GM12878 (cell line): ENCODE results near the gene PRODH. TPM values are rescaled to one million over a fixed set of nuclear protein-coding genes. Genes with fewer than 3 reads are reported as not detected.
"Not testable (repeated sequence)": the region's sequence is repeated elsewhere in the genome, so short reads cannot be mapped to it uniquely, and the experiment has no call there.

Source experiments
- ATAC-seq: fragments of 200-7000 bp; cut with Tn5 transposase; 3 replicates; pipeline ENCODE4 v1.9.1; 2020; ENCODE audit warnings: mild to moderate bottlenecking, moderate library complexity
- BruUV-seq: library from RNA; stranded (reverse); fragments of 400-500 nt; replicated peaks from 2 replicates; lab custom pipeline; 2021; lab: Mats Ljungman, UMichigan
- CTCF ChIA-PET: fragments of 300-600 bp; sonication (Branson Sonifier 250); formaldehyde crosslinking; extraction: SDS; loops from one replicate; lab custom pipeline; 2021; ENCODE audit warnings: inconsistent platforms; lab: Yijun Ruan, JAX
- POLR2A ChIA-PET: fragments of 350-600 bp; formaldehyde crosslinking; extraction: SDS; loops from one replicate; lab custom pipeline; 2021; ENCODE audit warnings: inconsistent platforms; lab: Charles Lee
- RAD21 ChIA-PET: fragments of 300-600 bp; sonication (Branson Sonifier 250); formaldehyde crosslinking; loops from one replicate; lab custom pipeline; 2023; ENCODE audit warnings: antibody characterized with exemption; ENCODE audit not compliant: unreplicated experiment; lab: Charles Lee
- SMC1A ChIA-PET: fragments of 300-600 bp; sonication (Branson Sonifier 250); formaldehyde crosslinking; loops from one replicate; lab custom pipeline; 2023; ENCODE audit not compliant: unreplicated experiment, uncharacterized antibody; lab: Charles Lee
- DNase-seq: peaks from one replicate; pipeline ENCODE4 v3.0.0-alpha.2; 2011; ENCODE audit warnings: low read depth, low spot score
- FAIRE-seq: peaks from 3 replicates; lab custom pipeline; 2011; peaks lifted over from hg19 to GRCh38; lab: Jason Lieb, UNC
- H2AFZ ChIP-seq: 2 replicates; pipeline ENCODE4 v1.6.0; 2011; ENCODE audit warnings: low read depth, low read length, control low read depth; ENCODE audit not compliant: control insufficient read depth
- H3K27ac ChIP-seq: 2 replicates; pipeline ENCODE4 v1.5.1; 2011; ENCODE audit warnings: control low read depth; ENCODE audit not compliant: control insufficient read depth, insufficient read depth
- H3K27me3 ChIP-seq, 2 experiments: replicated peaks in 1 of 2; 2 replicates each; pipeline versions ENCODE4 v1.6.0 to v1.6.1; 2011; ENCODE audit warnings: low read length in 1 of 2; ENCODE audit not compliant: control insufficient read depth in 2 of 2, insufficient read depth in 2 of 2
- H3K36me3 ChIP-seq, 2 experiments: 2 replicates each; pipeline ENCODE4 v1.5.1; 2011; ENCODE audit warnings: low read length in 1 of 2; ENCODE audit not compliant: control insufficient read depth in 2 of 2, insufficient read depth in 2 of 2
- H3K4me1 ChIP-seq: 2 replicates; pipeline ENCODE4 v1.6.1; 2011; ENCODE audit warnings: mild to moderate bottlenecking, low read length, moderate library complexity, mixed read lengths; ENCODE audit not compliant: control insufficient read depth, insufficient read depth
- H3K4me2 ChIP-seq: 2 replicates; pipeline ENCODE4 v1.6.0; 2011; ENCODE audit warnings: control low read depth; ENCODE audit not compliant: control insufficient read depth, insufficient read depth
- H3K4me3 ChIP-seq: fragments of 200-600 bp; sonication (generic); 2 replicates; pipeline ENCODE4 v1.5.1; 2016
- H3K79me2 ChIP-seq: 2 replicates; pipeline ENCODE4 v1.6.0; 2011; ENCODE audit warnings: low read length; ENCODE audit not compliant: control insufficient read depth, insufficient read depth
- H3K9ac ChIP-seq: 2 replicates; pipeline ENCODE4 v1.8.0; 2011; ENCODE audit warnings: low read length, control low read depth, mixed read lengths; ENCODE audit not compliant: control insufficient read depth, insufficient read depth
- H3K9me3 ChIP-seq: replicated peaks from 3 replicates; pipeline ENCODE4 v1.5.1; 2011; ENCODE audit warnings: mild to moderate bottlenecking, low read length; ENCODE audit not compliant: control insufficient read depth, insufficient read depth
- H4K20me1 ChIP-seq: 2 replicates; pipeline ENCODE4 v1.6.0; 2011; ENCODE audit not compliant: control insufficient read depth, insufficient read depth
- BRCA1 ChIP-seq: IDR thresholded peaks from 2 replicates; pipeline ENCODE4 v1.6.1; 2011; ENCODE audit warnings: low read depth, low read length, improper control_type of control experiment
- CUX1 ChIP-seq: IDR thresholded peaks from 2 replicates; pipeline ENCODE4 v1.6.1; 2012; ENCODE audit warnings: improper control_type of control experiment, low read depth, low read length; ENCODE audit not compliant: insufficient replicate concordance
- FOXK2 ChIP-seq: fragments of 450-650 bp; IDR thresholded peaks from 2 replicates; pipeline ENCODE4 v1.6.1; 2017; ENCODE audit warnings: mild to moderate bottlenecking, moderate library complexity
- NRF1 ChIP-seq: conservative IDR thresholded peaks from 2 replicates; pipeline ENCODE4 v1.6.1; 2011; ENCODE audit warnings: mild to moderate bottlenecking, low read depth, low read length, improper control_type of control experiment
- POLR2AphosphoS2 ChIP-seq: IDR thresholded peaks from 2 replicates; pipeline ENCODE4 v1.6.1; 2011; ENCODE audit warnings: low read depth, mild to moderate bottlenecking, low read length, improper control_type of control experiment, moderate library complexity
- RCOR1 ChIP-seq: conservative IDR thresholded peaks from 2 replicates; pipeline ENCODE4 v1.6.1; 2012; ENCODE audit warnings: low read depth, low read length, improper control_type of control experiment
- SRF ChIP-seq, 2 experiments: IDR thresholded peaks; 2 replicates each; pipeline ENCODE4 v1.6.1; 2011; ENCODE audit warnings: low read depth in 2 of 2, low read length in 2 of 2, mild to moderate bottlenecking in 1 of 2, moderate library complexity in 1 of 2
- USF2 ChIP-seq: IDR thresholded peaks from 2 replicates; pipeline ENCODE4 v1.6.1; 2011; ENCODE audit warnings: low read depth, low read length, improper control_type of control experiment, borderline replicate concordance
- ZNF592 ChIP-seq: fragments of 450-650 bp; IDR thresholded peaks from 2 replicates; pipeline ENCODE4 v1.6.1; 2017; ENCODE audit warnings: mild to moderate bottlenecking, moderate library complexity
- WGBS: methylation state at CpG from one replicate; pipeline ENCODE4 v1.1.6; 2016; ENCODE audit warnings: low lambda C conversion rate; ENCODE audit not compliant: insufficient replicate concordance, insufficient coverage; ENCODE audit errors: missing lambda C conversion rate; 5-methylcytosine and 5-hydroxymethylcytosine counted together
- in situ Hi-C: fragments of 300-500 bp; cut with MboI; formaldehyde crosslinking; loops from 9 replicates; pipeline ENCODE4 v1.14.3; 2018; ENCODE audit warnings: mixed read lengths
- intact Hi-C: fragments of 100-400 bp; cut with micrococcal nuclease; formaldehyde crosslinking; loops from one replicate; pipeline ENCODE4 v1.14.2; 2022; ENCODE audit not compliant: unreplicated experiment
- polyA plus RNA-seq, 11 experiments: library from polyadenylated mRNA; depleted of rRNA in 4 of 11; unstranded in 6 of 11; stranded (reverse) in 5 of 11; fragments of >200 nt; fragmentation: Nextera tagmentation in 4 of 11; fragmentation: Illumina TruSeq in 1 of 11; extraction: Ambion mirVana in 4 of 11; extraction: Trizol in 1 of 11; gene quantifications; 1 replicate in 1 of 11; 2 replicates in 10 of 11; pipeline versions ENCODE4 v1.2.1 to v1.2.3, GENCODE V29; 2011 to 2016; ENCODE audit warnings: inconsistent platforms in 2 of 11, missing spikeins in 2 of 11, low read depth in 1 of 11
- total RNA-seq, 4 experiments: library from RNA; depleted of rRNA in 3 of 4; stranded (reverse); fragments of >200 nt in 3 of 4; fragmentation: Illumina TruSeq in 1 of 4; extraction: Trizol in 1 of 4; gene quantifications; 2 replicates each; pipeline versions ENCODE4 v1.2.1 to v1.2.3, GENCODE V29; 2013 to 2021

PRODH gene
- total and polyA plus RNA-seq, 10 of the 15 experiments (the other 5 are each of a cell fraction or from before 2014, with no cell fraction given), result 0.03 to 0.10 (median 0.07) TPM; not detected in 6

GRCh38 chr22:18925368-18926064 is 10.6 kb downstream of the PRODH start (continued):
- no peak for TF ChIP-seq ZNF592
- no peak for TF ChIP-seq USF2
- no peak for TF ChIP-seq CUX1
- TF ChIP-seq POLR2AphosphoS2, result no peak
- no peak for TF ChIP-seq BRCA1
- no peak for TF ChIP-seq FOXK2
- TF ChIP-seq NRF1, result no peak
- TF ChIP-seq SRF (IDR thresholded peaks at IDR 0.05; ENCODE audit: low read depth in 2 of 2, low read length in 2 of 2), result no peak
- no peak for TF ChIP-seq RCOR1

- H4K20me1 ChIP-seq, H3K4me3 ChIP-seq, intact Hi-C loops, H3K27me3 ChIP-seq, H3K9ac ChIP-seq, in situ Hi-C loops, H2AFZ ChIP-seq, ATAC-seq, POLR2A ChIA-PET, H3K27ac ChIP-seq, H3K9me3 ChIP-seq, H3K79me2 ChIP-seq, H3K36me3 ChIP-seq, DNase-seq, FAIRE-seq, SMC1A ChIA-PET, RAD21 ChIA-PET, H3K4me1 ChIP-seq, H3K4me2 ChIP-seq, BruUV-seq: not testable (repeated sequence)
- CTCF ChIA-PET, result interaction anchor here (0.6 kb wide), 1 partner anchor 12 kb away, joined by 3 read pairs; no protein-coding TSS in a partner anchor
- no CpG with 5 or more reads among the region's 12 CpGs for WGBS
These were observed 15.7 kb downstream of the PRODH start for GRCh38 chr22:18920257-18920902.
